ENCODE data around the gene ZNF23.

DNA sequence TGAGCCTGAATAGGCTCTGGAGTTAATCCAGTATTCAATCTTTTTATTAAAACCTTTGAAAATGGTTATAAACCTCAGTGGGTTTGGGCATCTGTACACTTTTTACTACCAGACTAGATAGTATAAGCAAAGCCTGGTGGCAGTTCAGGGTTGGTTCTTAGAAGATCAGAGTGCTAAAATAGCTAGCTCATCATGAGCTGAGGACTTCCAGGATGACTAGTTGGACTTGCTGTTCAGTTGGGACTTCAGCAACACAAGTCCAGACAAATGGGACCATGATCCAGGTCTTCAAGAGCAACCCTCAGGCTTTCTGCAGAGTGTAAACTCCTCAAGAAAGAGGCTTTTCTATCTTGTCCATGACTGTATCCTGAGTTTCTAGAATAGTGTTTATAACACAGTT, 28.3 kb upstream of the ZNF23 start:
- TF ChIP-seq, protein P1, sequence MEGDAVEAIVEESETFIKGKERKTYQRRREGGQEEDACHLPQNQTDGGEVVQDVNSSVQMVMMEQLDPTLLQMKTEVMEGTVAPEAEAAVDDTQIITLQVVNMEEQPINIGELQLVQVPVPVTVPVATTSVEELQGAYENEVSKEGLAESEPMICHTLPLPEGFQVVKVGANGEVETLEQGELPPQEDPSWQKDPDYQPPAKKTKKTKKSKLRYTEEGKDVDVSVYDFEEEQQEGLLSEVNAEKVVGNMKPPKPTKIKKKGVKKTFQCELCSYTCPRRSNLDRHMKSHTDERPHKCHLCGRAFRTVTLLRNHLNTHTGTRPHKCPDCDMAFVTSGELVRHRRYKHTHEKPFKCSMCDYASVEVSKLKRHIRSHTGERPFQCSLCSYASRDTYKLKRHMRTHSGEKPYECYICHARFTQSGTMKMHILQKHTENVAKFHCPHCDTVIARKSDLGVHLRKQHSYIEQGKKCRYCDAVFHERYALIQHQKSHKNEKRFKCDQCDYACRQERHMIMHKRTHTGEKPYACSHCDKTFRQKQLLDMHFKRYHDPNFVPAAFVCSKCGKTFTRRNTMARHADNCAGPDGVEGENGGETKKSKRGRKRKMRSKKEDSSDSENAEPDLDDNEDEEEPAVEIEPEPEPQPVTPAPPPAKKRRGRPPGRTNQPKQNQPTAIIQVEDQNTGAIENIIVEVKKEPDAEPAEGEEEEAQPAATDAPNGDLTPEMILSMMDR (IDR thresholded peaks at IDR 0.05; ENCODE audit: poor library complexity) = no peak
- TF ChIP-seq EZH2 (IDR thresholded peaks at IDR 0.05; ENCODE audit: borderline replicate concordance) = no peak
